K562 (cell line): Measurements from ENCODE around the gene ARHGEF3. TPM values are rescaled to one million over a fixed set of nuclear protein-coding genes. Genes with fewer than 3 reads are reported as not detected.

Source experiments
- BMI1 ChIP-seq: fragments of 150-350 bp; IDR thresholded peaks from 2 replicates; pipeline ENCODE4 v1.6.1; 2014; ENCODE audit warnings: low read length
- C11orf30 ChIP-seq: fragments of 450-650 bp; IDR thresholded peaks from 2 replicates; pipeline ENCODE4 v1.6.1; 2016; ENCODE audit warnings: low read depth, mild to moderate bottlenecking
- CREB3L1 ChIP-seq: fragments of 450-650 bp; IDR thresholded peaks from 2 replicates; pipeline ENCODE4 v1.6.1; 2014; ENCODE audit warnings: low read depth, mild to moderate bottlenecking, moderate library complexity, borderline replicate concordance
- ESRRB ChIP-seq: fragments of 250-450 bp; sonication (Bioruptor Pico); IDR thresholded peaks from 2 replicates; pipeline ENCODE4 v1.5.0; 2020; ENCODE audit warnings: mild to moderate bottlenecking, moderate library complexity, borderline replicate concordance
- GABPA ChIP-seq: fragments of 200-800 bp; sonication (Bioruptor generic); conservative IDR thresholded peaks from 2 replicates; pipeline ENCODE4 v1.6.1; 2016; ENCODE audit warnings: low read depth, missing genetic modification characterization, missing compliant biosample characterization
- MAFF ChIP-seq: IDR thresholded peaks from 2 replicates; pipeline ENCODE4 v1.6.1; 2012; ENCODE audit warnings: low read length, improper control_type of control experiment
- MAFG ChIP-seq: fragments of 450-650 bp; conservative IDR thresholded peaks from 2 replicates; pipeline ENCODE4 v1.6.1; 2016; ENCODE audit warnings: missing genetic modification characterization, missing compliant biosample characterization
- MAFK ChIP-seq: IDR thresholded peaks from 2 replicates; pipeline ENCODE4 v1.6.1; 2011; ENCODE audit warnings: low read length, improper control_type of control experiment
- NCOR1 ChIP-seq: fragments of 450-650 bp; IDR thresholded peaks from 2 replicates; pipeline ENCODE4 v1.6.1; 2016; ENCODE audit warnings: mild to moderate bottlenecking, moderate library complexity
- NELFE ChIP-seq: IDR thresholded peaks from 2 replicates; pipeline ENCODE4 v1.6.1; 2011; ENCODE audit warnings: mild to moderate bottlenecking; ENCODE audit not compliant: insufficient read depth, insufficient read length
- PHTF2 ChIP-seq: fragments of 250-450 bp; sonication (Bioruptor Pico); IDR thresholded peaks from 2 replicates; pipeline ENCODE4 v1.5.0; 2021; ENCODE audit warnings: mild to moderate bottlenecking
- SREBF2 ChIP-seq: sonication (generic); formaldehyde crosslinking; IDR thresholded peaks from 2 replicates; pipeline ENCODE4 v1.4.0; 2020; ENCODE audit warnings: mild to moderate bottlenecking, missing genetic modification reagents
- STAG1 ChIP-seq: sonication (generic); formaldehyde crosslinking; IDR thresholded peaks from 2 replicates; pipeline ENCODE4 v1.5.0; 2020; ENCODE audit warnings: missing genetic modification reagents, borderline replicate concordance
- TARDBP ChIP-seq: fragments of 450-650 bp; IDR thresholded peaks from 2 replicates; pipeline ENCODE4 v1.6.1; 2016
- ZNF23 ChIP-seq: fragments of 250-450 bp; sonication (Bioruptor Pico); IDR thresholded peaks from 2 replicates; pipeline ENCODE4 v1.4.0; 2020; ENCODE audit warnings: mild to moderate bottlenecking
- ZNF280B ChIP-seq: fragments of 250-450 bp; sonication (Bioruptor Pico); IDR thresholded peaks from 2 replicates; pipeline ENCODE4 v1.5.1; 2021; ENCODE audit warnings: mild to moderate bottlenecking
- ZNF316 ChIP-seq: fragments of 450-650 bp; IDR thresholded peaks from 2 replicates; pipeline ENCODE4 v1.6.1; 2016
- polyA plus RNA-seq, 8 experiments: library from polyadenylated mRNA; depleted of rRNA in 4 of 8; stranded (reverse) in 5 of 8; unstranded in 3 of 8; fragments of >200 nt; fragmentation: Nextera tagmentation in 2 of 8; fragmentation: Illumina TruSeq in 1 of 8; extraction: Ambion mirVana in 2 of 8; extraction: Trizol in 1 of 8; gene quantifications; 2 replicates each; pipeline versions ENCODE4 v1.2.1 to v1.2.3, GENCODE V29; 2011 to 2014; ENCODE audit warnings: inconsistent platforms in 1 of 8, missing spikeins in 1 of 8
- total RNA-seq, 7 experiments: library from RNA; depleted of rRNA in 6 of 7; stranded (reverse); fragments of >200 nt in 6 of 7; fragmentation: Illumina TruSeq in 2 of 7; extraction: Trizol in 2 of 7; gene quantifications; 2 replicates each; pipeline versions ENCODE4 v1.2.1 to v1.2.3, GENCODE V29; 2011 to 2021; ENCODE audit warnings: low replicate concordance in 1 of 7
- TF ChIP-seq, protein P1 (sequence below): fragments of 250-450 bp; sonication (Bioruptor Pico); IDR thresholded peaks from 2 replicates; pipeline ENCODE4 v1.5.0; 2021; ENCODE audit warnings: mild to moderate bottlenecking, borderline replicate concordance
- TF ChIP-seq, protein P2 (sequence below): sonication (generic); formaldehyde crosslinking; IDR thresholded peaks from 2 replicates; pipeline ENCODE4 v1.8.1; 2023; ENCODE audit warnings: mild to moderate bottlenecking, missing genetic modification reagents, moderate library complexity
- TF ChIP-seq, protein P3 (sequence below): IDR thresholded peaks from 3 replicates; pipeline ENCODE4 v1.6.1; 2011; ENCODE audit warnings: borderline replicate concordance, mild to moderate bottlenecking, moderate library complexity; ENCODE audit not compliant: insufficient read length; ENCODE audit errors: extremely low read depth

Gene ARHGEF3
- total and polyA plus RNA-seq, 9 of the 15 experiments (the other 6 are each of a cell fraction or from before 2014, with no cell fraction given) = 0.77 to 2.7 (median 1.4) TPM

GRCh38 chr3:56802790-56803189, 1.0 kb upstream of the ARHGEF3 start (continued):
- TF ChIP-seq ZNF280B (CRISPR knock-in tag) (no peak), NELFE (no peak), MAFG (tag) (peak; percentile 52; the same call in 1 of the 2 replicates), SREBF2 (no peak), TARDBP (no peak), NCOR1 (no peak), ZNF23 (CRISPR knock-in tag) (no peak), STAG1 (CRISPR knock-in tag) (no peak), PHTF2 (CRISPR knock-in tag) (no peak), ESRRB (CRISPR knock-in tag) (no peak), GABPA (no peak), C11orf30 (peak; percentile 60), MAFF (peak; percentile 60; the same call in 1 of the 2 replicates), BMI1 (no peak), MAFK (peak; percentile 36; the same call in 1 of the 2 replicates), ZNF316 (peak; percentile 77; the same call in 1 of the 2 replicates), CREB3L1 (no peak)
- TF ChIP-seq, protein P1, sequence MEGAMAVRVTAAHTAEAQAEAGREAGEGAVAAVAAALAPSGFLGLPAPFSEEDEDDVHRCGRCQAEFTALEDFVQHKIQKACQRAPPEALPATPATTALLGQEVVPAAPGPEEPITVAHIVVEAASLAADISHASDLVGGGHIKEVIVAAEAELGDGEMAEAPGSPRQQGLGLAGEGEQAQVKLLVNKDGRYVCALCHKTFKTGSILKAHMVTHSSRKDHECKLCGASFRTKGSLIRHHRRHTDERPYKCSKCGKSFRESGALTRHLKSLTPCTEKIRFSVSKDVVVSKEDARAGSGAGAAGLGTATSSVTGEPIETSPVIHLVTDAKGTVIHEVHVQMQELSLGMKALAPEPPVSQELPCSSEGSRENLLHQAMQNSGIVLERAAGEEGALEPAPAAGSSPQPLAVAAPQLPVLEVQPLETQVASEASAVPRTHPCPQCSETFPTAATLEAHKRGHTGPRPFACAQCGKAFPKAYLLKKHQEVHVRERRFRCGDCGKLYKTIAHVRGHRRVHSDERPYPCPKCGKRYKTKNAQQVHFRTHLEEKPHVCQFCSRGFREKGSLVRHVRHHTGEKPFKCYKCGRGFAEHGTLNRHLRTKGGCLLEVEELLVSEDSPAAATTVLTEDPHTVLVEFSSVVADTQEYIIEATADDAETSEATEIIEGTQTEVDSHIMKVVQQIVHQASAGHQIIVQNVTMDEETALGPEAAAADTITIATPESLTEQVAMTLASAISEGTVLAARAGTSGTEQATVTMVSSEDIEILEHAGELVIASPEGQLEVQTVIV (CRISPR knock-in tag) = no peak
- TF ChIP-seq, protein P2, sequence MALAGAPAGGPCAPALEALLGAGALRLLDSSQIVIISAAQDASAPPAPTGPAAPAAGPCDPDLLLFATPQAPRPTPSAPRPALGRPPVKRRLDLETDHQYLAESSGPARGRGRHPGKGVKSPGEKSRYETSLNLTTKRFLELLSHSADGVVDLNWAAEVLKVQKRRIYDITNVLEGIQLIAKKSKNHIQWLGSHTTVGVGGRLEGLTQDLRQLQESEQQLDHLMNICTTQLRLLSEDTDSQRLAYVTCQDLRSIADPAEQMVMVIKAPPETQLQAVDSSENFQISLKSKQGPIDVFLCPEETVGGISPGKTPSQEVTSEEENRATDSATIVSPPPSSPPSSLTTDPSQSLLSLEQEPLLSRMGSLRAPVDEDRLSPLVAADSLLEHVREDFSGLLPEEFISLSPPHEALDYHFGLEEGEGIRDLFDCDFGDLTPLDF (CRISPR knock-in tag) = no peak
- TF ChIP-seq, protein P3, sequence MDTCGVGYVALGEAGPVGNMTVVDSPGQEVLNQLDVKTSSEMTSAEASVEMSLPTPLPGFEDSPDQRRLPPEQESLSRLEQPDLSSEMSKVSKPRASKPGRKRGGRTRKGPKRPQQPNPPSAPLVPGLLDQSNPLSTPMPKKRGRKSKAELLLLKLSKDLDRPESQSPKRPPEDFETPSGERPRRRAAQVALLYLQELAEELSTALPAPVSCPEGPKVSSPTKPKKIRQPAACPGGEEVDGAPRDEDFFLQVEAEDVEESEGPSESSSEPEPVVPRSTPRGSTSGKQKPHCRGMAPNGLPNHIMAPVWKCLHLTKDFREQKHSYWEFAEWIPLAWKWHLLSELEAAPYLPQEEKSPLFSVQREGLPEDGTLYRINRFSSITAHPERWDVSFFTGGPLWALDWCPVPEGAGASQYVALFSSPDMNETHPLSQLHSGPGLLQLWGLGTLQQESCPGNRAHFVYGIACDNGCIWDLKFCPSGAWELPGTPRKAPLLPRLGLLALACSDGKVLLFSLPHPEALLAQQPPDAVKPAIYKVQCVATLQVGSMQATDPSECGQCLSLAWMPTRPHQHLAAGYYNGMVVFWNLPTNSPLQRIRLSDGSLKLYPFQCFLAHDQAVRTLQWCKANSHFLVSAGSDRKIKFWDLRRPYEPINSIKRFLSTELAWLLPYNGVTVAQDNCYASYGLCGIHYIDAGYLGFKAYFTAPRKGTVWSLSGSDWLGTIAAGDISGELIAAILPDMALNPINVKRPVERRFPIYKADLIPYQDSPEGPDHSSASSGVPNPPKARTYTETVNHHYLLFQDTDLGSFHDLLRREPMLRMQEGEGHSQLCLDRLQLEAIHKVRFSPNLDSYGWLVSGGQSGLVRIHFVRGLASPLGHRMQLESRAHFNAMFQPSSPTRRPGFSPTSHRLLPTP = no peak
